Karpas-422 (cell line): ENCODE measurements around the gene ORC1. TPM values are rescaled to one million over a fixed set of nuclear protein-coding genes. Genes with fewer than 3 reads are reported as not detected.

Experiments used
- DNase-seq: peaks from one replicate; pipeline ENCODE4 v3.0.0-alpha.2; 2015
- H2AFZ ChIP-seq: fragments of 200-600 bp; sonication (generic); 2 replicates; pipeline ENCODE4 v1.6.1; 2014; ENCODE audit warnings: antibody characterized with exemption, low read length, mixed read lengths
- H3K27ac ChIP-seq: fragments of 200-600 bp; sonication (generic); 2 replicates; pipeline ENCODE4 v1.5.1; 2014; ENCODE audit warnings: mild to moderate bottlenecking, low read length, moderate library complexity
- H3K27me3 ChIP-seq: fragments of 200-600 bp; sonication (generic); 2 replicates; pipeline ENCODE4 v1.6.1; 2014; ENCODE audit warnings: low read length, mixed read lengths
- H3K36me3 ChIP-seq: fragments of 200-600 bp; sonication (generic); 2 replicates; pipeline ENCODE4 v1.6.1; 2014; ENCODE audit warnings: low read length, mixed read lengths; ENCODE audit not compliant: insufficient read depth
- H3K4me1 ChIP-seq: fragments of 200-600 bp; sonication (generic); 2 replicates; pipeline ENCODE4 v1.6.1; 2014; ENCODE audit warnings: mild to moderate bottlenecking, low read length, mixed read lengths
- H3K4me2 ChIP-seq: fragments of 200-600 bp; sonication (generic); 2 replicates; pipeline ENCODE4 v1.6.1; 2014; ENCODE audit warnings: low read length, low read depth, mild to moderate bottlenecking; ENCODE audit not compliant: poor library complexity, severe bottlenecking
- H3K4me3 ChIP-seq: fragments of 200-600 bp; sonication (generic); 2 replicates; pipeline ENCODE4 v1.5.1; 2014; ENCODE audit warnings: mild to moderate bottlenecking, antibody characterized with exemption, low read length, mixed read lengths
- H3K79me2 ChIP-seq: fragments of 200-600 bp; sonication (generic); 2 replicates; pipeline ENCODE4 v1.6.1; 2014; ENCODE audit warnings: mild to moderate bottlenecking, low read length, mixed read lengths
- H3K9ac ChIP-seq: fragments of 200-600 bp; sonication (generic); 2 replicates; pipeline ENCODE4 v1.6.0; 2014; ENCODE audit warnings: low read length
- H3K9me2 ChIP-seq: fragments of 200-600 bp; sonication (generic), shearing (Covaris generic); replicated peaks from 2 replicates; pipeline ENCODE4 v1.6.0; 2014; ENCODE audit warnings: mild to moderate bottlenecking, low read length, moderate library complexity; ENCODE audit not compliant: insufficient read depth
- H3K9me3 ChIP-seq: fragments of 300-700, 200-600 bp; sonication (generic); 2 replicates; pipeline ENCODE4 v1.6.1; 2014; ENCODE audit warnings: low read length, mixed read lengths
- H4K20me1 ChIP-seq: fragments of 200-600 bp; sonication (generic); 2 replicates; pipeline ENCODE4 v1.6.1; 2014; ENCODE audit warnings: mild to moderate bottlenecking, antibody characterized with exemption, low read length, low read depth; ENCODE audit not compliant: insufficient read depth
- total RNA-seq: library from RNA; depleted of rRNA; stranded (reverse); fragments of >200 nt; shearing (Covaris generic); gene quantifications from 2 replicates; pipeline ENCODE4 v1.2.3, GENCODE V29; 2014; ENCODE audit warnings: low replicate concordance

Gene ORC1
- total RNA-seq, 1 experiment from 2014 or later: 14.6 TPM

DNA sequence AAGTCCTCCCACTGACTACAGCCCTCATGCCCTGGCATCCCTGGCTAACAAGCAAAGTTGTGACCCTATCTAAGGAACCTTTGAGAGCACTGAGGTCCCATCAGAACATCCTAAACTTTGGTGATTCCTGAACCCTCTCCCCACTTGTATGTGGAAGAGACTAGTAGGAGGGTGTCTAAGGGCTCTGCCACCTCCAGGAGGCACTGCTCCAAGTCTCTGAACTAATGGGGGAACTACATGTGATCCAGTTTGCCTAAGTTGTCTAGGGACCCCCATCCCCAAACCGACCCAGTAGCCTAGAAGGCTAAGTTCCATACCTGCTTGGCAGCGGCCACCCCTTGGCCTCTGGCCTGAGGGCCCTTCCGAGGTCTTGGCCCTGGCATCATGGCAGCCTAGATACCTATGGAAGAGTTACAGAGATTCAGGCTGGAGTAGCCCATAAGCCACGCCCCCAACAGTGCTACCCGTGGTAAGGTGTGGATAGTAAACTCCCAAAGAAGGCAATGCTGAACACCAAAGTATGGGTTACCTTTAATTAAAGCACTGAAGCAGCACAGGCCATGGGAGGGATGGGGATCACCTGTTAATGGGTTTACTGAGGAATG, 39.9 kb downstream of the ORC1 start:
- H3K9me2 ChIP-seq: no peaks in the 10 kb centered on the region
- peaks cover 23% of the 10 kb centered on the region for H3K79me2 ChIP-seq
- H3K4me1 ChIP-seq: peaks cover 15% of the 10 kb centered on the region
- no peaks in the 10 kb centered on the region for H4K20me1 ChIP-seq
- H3K4me3 ChIP-seq: peak overlapping the region; percentile 86
- H3K9me3 ChIP-seq: no peaks in the 10 kb centered on the region
- H3K9ac ChIP-seq: peak overlapping the region; percentile 91
- no peak for DNase-seq
- peak overlapping the region; percentile 90 for H3K4me2 ChIP-seq
- no peaks in the 10 kb centered on the region for H3K27me3 ChIP-seq
- peaks cover 7% of the 10 kb centered on the region; the same call in 1 of the 2 replicates for H3K36me3 ChIP-seq
- no peak overlapping the region for H3K27ac ChIP-seq
- no peak overlapping the region for H2AFZ ChIP-seq

- Histone ChIP-seq H2AFZ (no peak overlapping the region), H3K27me3 (no peaks in the 10 kb centered on the region), H4K20me1 (no peaks in the 10 kb centered on the region), H3K4me2 (no peak overlapping the region), H3K27ac (no peak overlapping the region), H3K9ac (no peak overlapping the region), H3K9me2 (no peaks in the 10 kb centered on the region), H3K4me1 (peaks cover 12% of the 10 kb centered on the region), H3K79me2 (peaks cover 23% of the 10 kb centered on the region), H3K36me3 (peaks cover 10% of the 10 kb centered on the region), H3K4me3 (no peak overlapping the region), H3K9me3 (no peaks in the 10 kb centered on the region)
- no peak for DNase-seq
These were observed 43.6 kb downstream of the ORC1 start for GRCh38 chr1:52360595-52360968.

DNA sequence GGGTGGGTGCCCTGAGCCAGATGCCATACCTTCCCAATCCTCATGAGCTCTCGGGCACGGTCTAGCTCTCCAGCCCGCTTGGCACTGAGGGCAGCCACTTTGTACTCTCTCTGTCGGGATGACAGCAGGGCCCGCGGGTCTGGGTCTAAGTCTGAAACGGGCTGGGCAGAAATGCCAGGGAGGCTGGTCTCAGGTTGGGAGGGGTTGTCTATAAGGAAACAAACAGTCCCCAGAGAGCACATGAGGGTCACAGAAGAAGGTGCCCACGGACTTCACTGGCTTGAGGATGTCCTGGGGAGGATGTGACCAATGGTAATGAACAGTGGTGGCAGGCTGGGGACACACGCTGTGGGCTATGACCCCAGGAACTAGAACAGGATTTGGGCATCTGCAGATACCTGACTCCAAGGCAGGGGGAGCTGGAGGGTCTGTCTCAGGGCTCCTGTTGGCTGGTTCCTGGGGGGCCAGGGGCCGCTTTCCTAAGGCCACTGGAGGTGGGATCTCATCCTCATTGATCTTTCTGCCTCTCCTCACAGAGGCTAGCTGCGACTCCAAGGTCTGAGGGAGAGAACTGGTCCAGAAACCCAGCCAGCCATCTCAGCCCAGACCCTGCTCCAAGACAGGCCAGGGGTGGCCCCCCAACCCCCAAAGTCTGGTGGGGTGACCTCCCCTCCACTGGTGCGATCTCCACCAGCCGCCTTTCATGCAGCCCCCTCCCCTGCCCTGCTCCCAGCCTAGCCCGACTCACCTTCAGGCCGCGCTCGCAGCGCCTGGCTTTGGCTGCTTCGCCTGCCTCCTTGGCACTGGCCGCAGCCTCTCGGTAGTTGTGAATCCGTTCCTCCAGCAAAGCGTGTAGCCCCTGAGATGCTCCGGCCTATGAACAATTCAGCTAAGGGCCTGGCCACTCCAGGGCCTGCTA, 44.3 kb downstream of the ORC1 start:
- Histone ChIP-seq H3K36me3 (peaks cover 10% of the 10 kb centered on the region), H4K20me1 (no peaks in the 10 kb centered on the region), H3K4me3 (no peak overlapping the region), H3K4me1 (peaks cover 10% of the 10 kb centered on the region), H3K9me3 (no peaks in the 10 kb centered on the region), H3K9ac (no peak overlapping the region), H2AFZ (no peak overlapping the region), H3K27ac (no peak overlapping the region), H3K4me2 (no peak overlapping the region), H3K9me2 (no peaks in the 10 kb centered on the region), H3K27me3 (no peaks in the 10 kb centered on the region), H3K79me2 (peaks cover 16% of the 10 kb centered on the region)
- DNase-seq: no peak

DNA sequence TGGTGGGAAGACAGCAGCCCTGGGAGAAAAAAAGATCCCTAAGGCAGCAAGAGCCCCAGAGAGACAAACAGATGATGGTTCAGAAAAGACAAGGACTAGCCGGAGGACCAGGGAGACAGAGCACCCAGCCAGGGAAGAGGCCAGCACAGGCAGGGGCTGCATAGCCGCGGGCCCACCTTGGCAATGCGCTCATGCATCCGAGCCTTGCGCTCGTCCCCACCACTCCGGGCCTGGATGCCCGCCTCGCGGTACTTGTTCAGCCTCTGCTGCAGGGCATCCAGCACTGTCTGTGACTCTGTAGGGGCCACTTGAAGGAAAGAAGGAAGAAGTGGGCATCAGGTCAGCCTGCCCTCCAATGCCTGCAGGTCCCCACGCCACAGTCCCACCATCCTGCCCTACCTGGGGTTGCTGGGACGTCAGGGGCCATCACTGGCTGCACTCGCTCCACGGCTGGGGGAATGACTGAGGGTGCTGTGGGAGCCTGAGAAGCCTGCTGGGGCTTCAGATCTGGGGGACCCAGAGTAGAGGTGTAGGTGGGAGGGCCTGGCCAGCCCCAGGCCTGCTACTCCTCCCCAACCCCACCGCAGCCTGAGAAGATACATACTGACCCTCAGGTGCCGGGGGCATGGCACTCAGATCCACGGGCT, 45.2 kb downstream of the ORC1 start:
- Histone ChIP-seq H3K9me3 (no peaks in the 10 kb centered on the region), H3K4me2 (no peak overlapping the region), H4K20me1 (no peaks in the 10 kb centered on the region), H3K9ac (no peak overlapping the region), H3K79me2 (peaks cover 7% of the 10 kb centered on the region), H3K9me2 (no peaks in the 10 kb centered on the region), H3K27ac (no peak overlapping the region), H2AFZ (no peak overlapping the region), H3K27me3 (no peaks in the 10 kb centered on the region), H3K36me3 (peaks cover 9% of the 10 kb centered on the region), H3K4me1 (0 out of 2 replicates have a peak, but pooled peaks cover under 1% of the 10 kb centered on the region), H3K4me3 (no peak overlapping the region)
- no peak for DNase-seq

DNA sequence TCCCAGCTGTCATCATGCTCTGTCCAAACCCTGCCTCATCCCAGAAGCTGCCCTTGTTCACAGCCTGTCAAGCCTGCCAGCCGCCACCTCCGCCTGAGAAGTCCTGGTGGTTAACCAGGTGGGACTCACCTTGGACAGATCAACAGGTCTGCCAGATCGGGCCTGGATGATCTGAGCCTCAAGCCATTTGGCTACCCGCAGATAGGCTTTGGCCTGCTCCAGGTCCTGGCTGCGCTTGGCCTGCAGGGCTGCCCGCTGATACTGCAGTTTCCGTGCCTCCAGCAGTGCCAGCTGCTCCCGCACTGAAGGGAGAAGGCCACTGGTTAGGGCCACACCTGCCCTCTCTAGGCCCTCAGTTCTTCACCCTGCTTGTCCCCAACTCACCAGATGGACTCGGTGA, 46.8 kb downstream of the ORC1 start:
- no peak overlapping the region for H3K4me3 ChIP-seq
- DNase-seq: no peak
- no peaks in the 10 kb centered on the region for H3K79me2 ChIP-seq
- H3K4me1 ChIP-seq: no peaks in the 10 kb centered on the region
- no peak overlapping the region for H3K27ac ChIP-seq
- no peaks in the 10 kb centered on the region for H4K20me1 ChIP-seq
- H3K36me3 ChIP-seq: peaks cover 8% of the 10 kb centered on the region; the same call in 1 of the 2 replicates
- no peaks in the 10 kb centered on the region for H3K9me3 ChIP-seq
- H3K4me2 ChIP-seq: no peak overlapping the region
- H3K9me2 ChIP-seq: no peaks in the 10 kb centered on the region
- H2AFZ ChIP-seq: no peak overlapping the region
- H3K9ac ChIP-seq: no peak overlapping the region
- no peaks in the 10 kb centered on the region for H3K27me3 ChIP-seq

DNA sequence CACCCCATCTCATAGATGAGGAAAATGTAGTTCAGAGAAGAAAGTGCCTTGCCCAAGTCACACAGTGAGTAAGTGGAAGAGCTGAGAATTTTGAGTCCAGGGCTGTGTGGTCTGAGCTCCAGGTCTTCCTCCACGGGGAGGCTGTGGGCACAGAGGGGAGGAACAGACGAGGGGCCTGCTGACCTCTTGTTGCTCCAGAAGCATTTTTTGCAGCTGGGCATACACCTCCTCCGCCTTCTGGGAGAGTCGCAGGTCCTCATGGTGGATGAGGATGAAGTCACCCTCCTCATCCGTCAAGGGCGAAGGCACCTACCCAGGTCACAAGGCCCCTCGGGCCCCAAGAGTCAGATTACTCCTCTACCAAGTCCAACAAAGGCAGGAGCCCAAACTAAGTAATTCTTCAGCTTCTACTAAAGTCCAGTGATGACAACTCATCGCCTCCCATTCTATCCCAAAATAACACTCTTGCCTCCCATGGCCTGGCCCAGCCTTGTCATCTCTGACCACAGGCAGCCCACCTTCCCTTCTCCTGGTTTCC, 47.3 kb downstream of the ORC1 start:
- Histone ChIP-seq H4K20me1 (no peaks in the 10 kb centered on the region), H3K9ac (no peak overlapping the region), H3K27me3 (no peaks in the 10 kb centered on the region), H3K36me3 (peaks cover 8% of the 10 kb centered on the region; the same call in 1 of the 2 replicates), H3K9me2 (no peaks in the 10 kb centered on the region), H3K27ac (no peak overlapping the region), H3K9me3 (no peaks in the 10 kb centered on the region), H3K79me2 (no peaks in the 10 kb centered on the region), H3K4me3 (no peak overlapping the region), H2AFZ (no peak overlapping the region), H3K4me1 (no peaks in the 10 kb centered on the region), H3K4me2 (no peak overlapping the region)
- DNase-seq: no peak

DNA sequence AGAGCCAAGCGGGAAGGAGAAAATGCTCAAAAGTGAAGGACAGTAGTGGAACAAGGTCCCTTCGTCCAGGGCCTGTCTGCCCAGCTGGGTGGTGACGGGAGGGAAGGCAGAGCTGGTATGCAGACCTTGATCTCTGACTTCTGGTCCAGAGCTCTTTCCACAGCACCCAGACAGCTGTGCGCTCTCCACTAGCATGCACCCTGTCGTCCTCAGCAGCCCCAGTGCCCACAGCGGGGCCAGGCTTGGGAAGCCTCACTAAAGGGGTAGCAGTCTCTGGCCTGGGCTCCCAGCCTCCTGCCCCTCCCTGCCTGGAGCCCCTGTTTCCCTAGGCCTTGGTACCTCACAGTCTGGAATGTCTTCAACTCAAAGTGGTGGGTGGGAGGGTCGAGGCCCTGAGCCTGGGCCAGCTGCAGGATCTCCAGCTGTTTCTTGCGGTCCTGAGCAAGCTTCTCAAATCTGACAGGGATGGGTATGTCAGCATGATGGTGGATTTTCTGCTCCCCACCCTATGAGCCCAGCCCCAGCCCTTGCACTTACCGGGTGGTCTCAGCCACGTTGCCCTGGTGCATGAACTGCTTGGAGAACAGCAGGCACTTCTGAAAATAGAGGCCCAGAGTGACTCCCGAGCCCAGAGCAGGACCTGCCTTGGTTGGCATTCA, 48.2 kb downstream of the ORC1 start:
- Histone ChIP-seq H3K9ac (no peak overlapping the region), H3K79me2 (no peaks in the 10 kb centered on the region), H3K4me2 (no peak overlapping the region), H3K27me3 (no peaks in the 10 kb centered on the region), H3K27ac (no peak overlapping the region), H3K4me3 (no peak overlapping the region), H3K9me3 (no peaks in the 10 kb centered on the region), H3K36me3 (peaks cover 8% of the 10 kb centered on the region; the same call in 1 of the 2 replicates), H4K20me1 (no peaks in the 10 kb centered on the region), H3K4me1 (no peaks in the 10 kb centered on the region), H2AFZ (no peak overlapping the region), H3K9me2 (no peaks in the 10 kb centered on the region)
- no peak for DNase-seq
